ENCODE results near the gene SEC24D. TPM values are rescaled to one million over a fixed set of nuclear protein-coding genes. Genes with fewer than 3 reads are reported as not detected.
A peak's percentile ranks its signal among the peaks of the same experiment; 100 is the strongest.

The SEC24D gene
- total and polyA plus RNA-seq, 2 of the 8 experiments (the other 6 are each of a cell fraction or from before 2014, with no cell fraction given) = 28.9 to 91.6 TPM

DNA sequence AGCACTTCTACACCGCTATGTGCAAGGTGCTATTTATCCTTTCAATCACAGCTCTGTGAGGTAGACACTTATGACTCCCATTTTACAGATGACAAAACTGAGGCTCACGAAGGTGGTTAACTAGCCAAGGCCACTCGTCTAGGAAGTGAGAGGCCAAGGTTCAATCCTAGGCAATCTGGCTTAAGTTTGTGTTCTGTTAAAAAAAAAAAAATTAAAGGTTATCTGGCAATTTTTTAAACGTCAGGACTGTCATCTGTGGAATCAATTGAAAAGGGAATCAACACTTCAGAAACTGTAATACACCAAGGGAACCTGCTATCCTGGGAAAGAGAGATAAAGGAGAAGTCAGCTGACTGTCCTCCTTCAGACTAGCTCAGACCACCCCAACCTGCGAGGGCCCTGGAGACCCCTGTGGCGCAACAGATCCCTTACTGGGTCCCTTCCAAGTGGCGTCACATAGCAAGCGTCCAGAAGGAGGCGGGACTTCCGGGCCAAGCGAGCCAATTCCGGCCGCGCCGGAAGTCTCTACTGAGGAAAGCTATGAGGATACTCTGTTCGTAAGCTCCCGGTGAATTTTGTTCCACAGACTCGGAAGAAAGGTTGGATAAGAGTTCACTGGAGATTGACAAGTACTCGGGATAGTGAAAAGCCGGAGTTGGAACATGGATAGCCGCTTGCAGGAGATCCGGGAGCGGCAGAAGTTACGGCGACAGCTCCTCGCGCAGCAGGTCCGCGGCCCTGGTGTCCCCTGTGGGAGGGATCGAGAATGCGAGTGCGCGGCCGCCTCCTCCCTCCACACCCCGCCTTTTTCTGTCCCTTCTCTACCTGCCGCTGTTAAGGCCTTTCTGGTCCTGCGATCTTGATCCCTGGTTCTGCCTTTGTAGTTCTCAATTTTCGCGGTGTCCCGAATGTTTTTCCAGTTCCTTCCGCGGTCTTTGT is 150.8 kb downstream of the SEC24D start, which contains the start of gene METTL14 (continued):
- TF ChIP-seq, protein P1, sequence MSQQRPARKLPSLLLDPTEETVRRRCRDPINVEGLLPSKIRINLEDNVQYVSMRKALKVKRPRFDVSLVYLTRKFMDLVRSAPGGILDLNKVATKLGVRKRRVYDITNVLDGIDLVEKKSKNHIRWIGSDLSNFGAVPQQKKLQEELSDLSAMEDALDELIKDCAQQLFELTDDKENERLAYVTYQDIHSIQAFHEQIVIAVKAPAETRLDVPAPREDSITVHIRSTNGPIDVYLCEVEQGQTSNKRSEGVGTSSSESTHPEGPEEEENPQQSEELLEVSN (IDR thresholded peaks at IDR 0.05) = no peak
- TF ChIP-seq HDAC2 (IDR thresholded peaks at IDR 0.05; ENCODE audit: borderline replicate concordance in 1 of 2, low read depth in 2 of 2, low read length in 2 of 2) (peak in 1 of 2 experiments; percentile 50; a peak in 2 of 4 replicates), YY1 (IDR thresholded peaks at IDR 0.05; ENCODE audit: low read depth, low read length) (no peak), POLR2AphosphoS5 (IDR thresholded peaks at IDR 0.05; ENCODE audit: low read depth, low read length) (no peak; the same call in 1 of the 2 replicates), CREB1 (IDR thresholded peaks at IDR 0.05) (peak; percentile 96), POU5F1 (IDR thresholded peaks at IDR 0.05; ENCODE audit: low read depth, low read length) (no peak), SIN3A (conservative IDR thresholded peaks at IDR 0.05 in 1 of 2, IDR thresholded peaks at IDR 0.05 in 1 of 2; ENCODE audit: low read depth in 1 of 2, low read length in 2 of 2) (peak; percentile 6 to 92; a peak in 1 of 4 replicates), GABPA (IDR thresholded peaks at IDR 0.05; ENCODE audit: borderline replicate concordance, insufficient read depth, low read length) (peak; percentile 94), KDM1A (IDR thresholded peaks at IDR 0.05; ENCODE audit: borderline replicate concordance, low read length) (peak; percentile 94), BRCA1 (IDR thresholded peaks at IDR 0.05; ENCODE audit: low read depth, low read length) (no peak), CTBP2 (IDR thresholded peaks at IDR 0.05; ENCODE audit: borderline replicate concordance, insufficient read depth, insufficient read length, low read length) (no peak), TAF1 (IDR thresholded peaks at IDR 0.05; ENCODE audit: low read depth, low read length) (peak; percentile 90), EZH2 (IDR thresholded peaks at IDR 0.05; ENCODE audit: low read depth, low read length, severe bottlenecking) (no peak), CEBPB (IDR thresholded peaks at IDR 0.05; ENCODE audit: low read depth, low read length) (peak; percentile 73; the same call in 1 of the 2 replicates), JUN (IDR thresholded peaks at IDR 0.05; ENCODE audit: low read depth, low read length) (no peak), EP300 (IDR thresholded peaks at IDR 0.05; ENCODE audit: borderline replicate concordance in 1 of 2, low read depth in 2 of 2, low read length in 2 of 2) (no peak), MAFK (IDR thresholded peaks at IDR 0.05; ENCODE audit: low read depth, low read length) (no peak), POLR2A (IDR thresholded peaks at IDR 0.05; ENCODE audit: control extremely low read depth in 1 of 2, low read depth in 2 of 2, low read length in 2 of 2) (peak; percentile 55 to 94)
- TF ChIP-seq, protein P2, sequence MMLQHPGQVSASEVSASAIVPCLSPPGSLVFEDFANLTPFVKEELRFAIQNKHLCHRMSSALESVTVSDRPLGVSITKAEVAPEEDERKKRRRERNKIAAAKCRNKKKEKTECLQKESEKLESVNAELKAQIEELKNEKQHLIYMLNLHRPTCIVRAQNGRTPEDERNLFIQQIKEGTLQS (IDR thresholded peaks at IDR 0.05; ENCODE audit: insufficient read depth, low read depth, low read length) = peak; percentile 58
